ENCODE data around the gene FREM3. TPM values are rescaled to one million over a fixed set of nuclear protein-coding genes. Genes with fewer than 3 reads are reported as not detected.

FREM3 gene
- total and polyA plus RNA-seq, 2 of the 8 experiments (the other 6 are each of a cell fraction or from before 2014, with no cell fraction given) = 0.03 to 0.11 TPM

DNA sequence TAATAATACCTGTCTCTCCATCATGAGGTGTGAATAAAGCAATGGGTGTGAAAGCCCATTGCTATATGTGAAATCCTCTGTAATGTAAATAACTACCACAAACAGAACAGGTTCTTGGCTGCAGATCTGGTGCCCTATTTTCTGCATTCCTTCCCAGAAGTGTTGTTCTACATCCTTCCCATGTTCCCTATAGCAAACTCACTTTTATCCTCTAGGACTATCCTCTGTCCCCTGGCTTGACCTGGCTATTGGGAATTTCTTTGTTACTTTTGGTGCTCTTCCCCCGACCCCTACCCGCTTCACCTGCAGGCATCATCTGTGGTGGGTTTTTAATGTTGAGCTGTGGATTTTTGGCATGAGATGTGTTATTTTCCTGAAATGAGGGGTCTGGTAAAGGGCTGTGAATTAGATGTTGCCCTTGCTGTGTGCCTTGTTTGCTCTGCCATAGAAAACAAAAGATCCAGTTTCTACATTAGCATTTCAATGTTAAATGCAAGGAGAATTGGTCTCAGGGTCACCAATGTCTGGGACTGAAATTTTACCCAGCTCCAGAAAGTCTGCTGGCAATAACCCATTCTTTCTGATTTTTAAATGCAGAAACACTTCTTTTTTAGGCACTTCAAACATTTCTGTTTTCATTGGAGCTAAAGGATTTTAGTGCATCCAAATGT, 13.6 kb upstream of the FREM3 start:
- Histone ChIP-seq H3K27ac (ENCODE audit: low read depth, low read length) (no peak overlapping the region), H3K4me2 (ENCODE audit: insufficient read depth in 1 of 2, low read depth in 2 of 2, low read length in 2 of 2) (peak overlapping the region; percentile 59 to 62), H2BK5ac (ENCODE audit: low read depth, low read length) (0 out of 2 replicates have a peak overlapping the region, but pooled peaks have one; percentile 40), H4K5ac (ENCODE audit: insufficient read length, low read depth, low read length) (no peak overlapping the region), H3K23ac (ENCODE audit: insufficient read length) (no peak overlapping the region), H3K9me3 (ENCODE audit: insufficient read depth in 2 of 2, low read depth in 1 of 2, low read length in 1 of 2) (no peaks in the 10 kb centered on the region), H3K27me3 (replicated peaks in 1 of 4; ENCODE audit: control insufficient read depth in 3 of 4, extremely low read depth in 1 of 4, insufficient read depth in 3 of 4, low read length in 3 of 4) (no peaks in the 10 kb centered on the region), H2AK5ac (ENCODE audit: low read depth, low read length) (no peak overlapping the region), H3K4ac (replicated peaks; ENCODE audit: insufficient read length, low read depth, low read length) (no peak overlapping the region), H4K20me1 (replicated peaks in 1 of 2; ENCODE audit: control insufficient read depth in 1 of 2, insufficient read depth in 2 of 2, low read length in 2 of 2) (no peaks in the 10 kb centered on the region), H3K14ac (ENCODE audit: insufficient read length) (no peak overlapping the region), H3K18ac (ENCODE audit: extremely low read depth, low read length) (no peak overlapping the region), H3K79me2 (ENCODE audit: control insufficient read depth in 1 of 2, insufficient read depth in 2 of 2, low read length in 2 of 2) (no peaks in the 10 kb centered on the region), H3K23me2 (ENCODE audit: low read depth, low read length) (no peaks in the 10 kb centered on the region), H2AFZ (ENCODE audit: low read length) (no peak overlapping the region), H3K36me3 (ENCODE audit: control insufficient read depth in 2 of 4, insufficient read depth in 4 of 4, low read length in 3 of 4) (no peaks in the 10 kb centered on the region), H2BK20ac (ENCODE audit: low read length) (no peak overlapping the region), H2BK12ac (ENCODE audit: low read depth, low read length) (peak overlapping the region; percentile 30; the same call in 1 of the 2 replicates), H3K4me1 (replicated peaks in 1 of 4; ENCODE audit: control insufficient read depth in 3 of 4, insufficient read depth in 4 of 4, low read length in 3 of 4) (peaks cover 4 to 11% (median 9%) of the 10 kb centered on the region in 4 experiments; a peak in 6 of 7 replicates), H3K79me1 (ENCODE audit: low read depth, low read length) (no peaks in the 10 kb centered on the region), H4K8ac (ENCODE audit: extremely low read depth, insufficient read depth, low read length) (no peak overlapping the region), H3K56ac (replicated peaks; ENCODE audit: insufficient read length, low read depth, low read length) (no peak overlapping the region), H2BK15ac (ENCODE audit: low read length) (no peak overlapping the region; the same call in 1 of the 2 replicates), H3K9ac (replicated peaks in 1 of 4; ENCODE audit: extremely low read depth in 1 of 4, low read depth in 3 of 4, low read length in 3 of 4) (no peak overlapping the region), H2BK120ac (replicated peaks; ENCODE audit: low read depth, low read length) (no peak overlapping the region), H4K91ac (replicated peaks; ENCODE audit: insufficient read length, low read length) (no peak overlapping the region), H3K4me3 (ENCODE audit: extremely low read depth in 1 of 4, insufficient read depth in 2 of 4, low read depth in 3 of 4, low read length in 4 of 4) (peak overlapping the region in 2 of 4 experiments; percentile 5 to 28; a peak in 3 of 8 replicates)
- POLR2A ChIA-PET (ENCODE audit: partially characterized antibody) = no interaction called here
- CTCF ChIA-PET (ENCODE audit: partially characterized antibody) = interaction anchor here (1.0 to 1.1 kb wide), 2 partner anchors 10 to 34 kb away, joined by 3 read pairs; no protein-coding TSS in a partner anchor
- DNase-seq (ENCODE audit: low read depth in 1 of 2, low spot score in 2 of 2) (no peak), FAIRE-seq (no peak)
- TF ChIP-seq NRF1 (IDR thresholded peaks at IDR 0.05; ENCODE audit: low read depth, low read length) (no peak), FOSL1 (IDR thresholded peaks at IDR 0.05; ENCODE audit: insufficient read depth, low read depth, low read length) (no peak), NANOG (IDR thresholded peaks at IDR 0.05; ENCODE audit: insufficient read depth, low read depth, low read length, poor library complexity, severe bottlenecking) (no peak)
- WGBS, 2 experiments (ENCODE audit: extremely low coverage in 1 of 2, insufficient coverage in 1 of 2, insufficient read length in 1 of 2, insufficient replicate concordance in 2 of 2, low coverage in 1 of 2, low lambda C conversion rate in 2 of 2, missing lambda C conversion rate in 1 of 2) = 47% methylated on average over 2 of the region's 2 CpGs; no CpG with 5 or more reads in 1 of the 2 experiments
